NB4 (cell line): ENCODE results near the gene SDK2.

ENCODE experiments used
- DNase-seq: peaks from one replicate; pipeline ENCODE4 v3.0.0; 2010; ENCODE audit warnings: low read depth
- H3K4me3 ChIP-seq: one replicate; pipeline ENCODE4 v1.5.1; 2011; ENCODE audit warnings: mild to moderate bottlenecking, low read depth, low read length, moderate library complexity
- MYC ChIP-seq: IDR thresholded peaks from 2 replicates; pipeline ENCODE4 v1.6.1; 2011; ENCODE audit warnings: low read depth, low read length
- POLR2A ChIP-seq: IDR thresholded peaks from 2 replicates; pipeline ENCODE4 v1.6.1; 2011; ENCODE audit warnings: mild to moderate bottlenecking; ENCODE audit not compliant: insufficient read length; ENCODE audit errors: extremely low read depth
- TF ChIP-seq, protein P1 (sequence below): IDR thresholded peaks from one replicate; pipeline ENCODE4 v1.5.1; 2012; ENCODE audit warnings: low read depth, low read length
- TF ChIP-seq, protein P2 (sequence below): IDR thresholded peaks from 2 replicates; pipeline ENCODE4 v1.6.1; 2011; ENCODE audit warnings: low read depth, low read length

The SDK2 gene

GRCh38 chr17:73630531-73630930 is 13.7 kb downstream of the SDK2 start:
- DNase-seq = no peak
- no peak overlapping the region for H3K4me3 ChIP-seq
- TF ChIP-seq, protein P1, sequence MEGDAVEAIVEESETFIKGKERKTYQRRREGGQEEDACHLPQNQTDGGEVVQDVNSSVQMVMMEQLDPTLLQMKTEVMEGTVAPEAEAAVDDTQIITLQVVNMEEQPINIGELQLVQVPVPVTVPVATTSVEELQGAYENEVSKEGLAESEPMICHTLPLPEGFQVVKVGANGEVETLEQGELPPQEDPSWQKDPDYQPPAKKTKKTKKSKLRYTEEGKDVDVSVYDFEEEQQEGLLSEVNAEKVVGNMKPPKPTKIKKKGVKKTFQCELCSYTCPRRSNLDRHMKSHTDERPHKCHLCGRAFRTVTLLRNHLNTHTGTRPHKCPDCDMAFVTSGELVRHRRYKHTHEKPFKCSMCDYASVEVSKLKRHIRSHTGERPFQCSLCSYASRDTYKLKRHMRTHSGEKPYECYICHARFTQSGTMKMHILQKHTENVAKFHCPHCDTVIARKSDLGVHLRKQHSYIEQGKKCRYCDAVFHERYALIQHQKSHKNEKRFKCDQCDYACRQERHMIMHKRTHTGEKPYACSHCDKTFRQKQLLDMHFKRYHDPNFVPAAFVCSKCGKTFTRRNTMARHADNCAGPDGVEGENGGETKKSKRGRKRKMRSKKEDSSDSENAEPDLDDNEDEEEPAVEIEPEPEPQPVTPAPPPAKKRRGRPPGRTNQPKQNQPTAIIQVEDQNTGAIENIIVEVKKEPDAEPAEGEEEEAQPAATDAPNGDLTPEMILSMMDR = no peak
- TF ChIP-seq MYC (no peak), POLR2A (no peak)
- TF ChIP-seq, protein P2, sequence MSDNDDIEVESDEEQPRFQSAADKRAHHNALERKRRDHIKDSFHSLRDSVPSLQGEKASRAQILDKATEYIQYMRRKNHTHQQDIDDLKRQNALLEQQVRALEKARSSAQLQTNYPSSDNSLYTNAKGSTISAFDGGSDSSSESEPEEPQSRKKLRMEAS = no peak

GRCh38 chr17:73628642-73629552 is 15.3 kb downstream of the SDK2 start:
- H3K4me3 ChIP-seq = no peak overlapping the region
- peak; percentile 14 for DNase-seq
- TF ChIP-seq, protein P1 = no peak

DNA sequence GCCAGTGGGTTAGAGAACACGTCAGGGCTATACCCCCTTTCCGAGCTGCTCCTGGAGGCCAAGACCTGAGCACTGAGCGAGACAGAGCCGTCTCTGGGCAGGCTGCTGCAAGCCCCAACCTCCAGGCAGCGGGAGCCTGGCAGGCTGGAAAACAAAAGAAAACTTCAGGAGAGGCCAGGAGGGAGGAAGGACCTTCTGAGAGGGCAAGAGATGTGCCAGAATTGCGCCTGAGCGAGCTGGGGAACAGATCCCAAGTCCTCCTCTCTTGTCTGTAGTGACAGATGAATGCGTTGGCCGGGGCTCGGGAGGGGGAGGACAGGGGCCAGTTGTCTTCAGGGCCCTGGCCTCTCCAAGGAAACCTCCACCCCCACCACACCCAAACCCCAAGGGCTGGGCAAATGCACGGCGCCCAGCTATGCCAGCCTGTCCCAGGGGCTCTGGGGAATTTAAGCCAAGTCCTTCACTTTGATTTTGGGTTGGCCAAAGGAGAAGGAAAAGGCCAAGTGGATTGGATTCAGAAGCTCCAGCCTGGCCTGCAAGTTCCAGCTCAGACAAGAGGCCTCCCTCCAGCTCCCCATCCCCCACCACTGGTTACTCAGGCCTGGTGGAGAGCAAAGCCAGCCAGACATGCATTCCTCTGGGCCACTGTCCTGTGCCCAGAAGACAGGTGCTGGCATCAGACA is 18.1 kb downstream of the SDK2 start:
- no peak for DNase-seq
- TF ChIP-seq, protein P1 = no peak
- TF ChIP-seq, protein P2 = no peak
- TF ChIP-seq MYC (no peak), POLR2A (no peak)
- H3K4me3 ChIP-seq = no peak overlapping the region

DNA sequence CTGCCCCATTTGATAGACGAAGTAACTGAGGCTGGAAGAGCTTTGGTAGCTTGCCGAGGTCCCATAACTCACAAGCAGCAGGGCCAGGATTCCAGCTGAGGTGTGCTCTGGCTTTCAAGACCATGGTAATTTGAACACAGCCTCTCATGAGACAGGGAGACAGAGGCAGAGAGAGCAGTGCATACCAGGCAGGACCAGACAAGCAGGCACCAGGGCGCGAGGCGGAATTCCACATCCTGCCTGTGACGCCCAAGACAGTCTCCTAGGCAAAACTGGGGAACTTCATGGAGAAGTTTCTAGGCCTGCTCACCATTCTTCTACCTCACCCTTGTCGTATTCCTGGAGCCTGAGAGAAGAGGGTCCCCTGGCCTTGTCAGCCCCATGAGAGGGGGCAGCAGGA is 19.2 kb downstream of the SDK2 start:
- H3K4me3 ChIP-seq = no peak overlapping the region
- DNase-seq = no peak
- TF ChIP-seq POLR2A (no peak), MYC (no peak)
- TF ChIP-seq, protein P1 = no peak

DNA sequence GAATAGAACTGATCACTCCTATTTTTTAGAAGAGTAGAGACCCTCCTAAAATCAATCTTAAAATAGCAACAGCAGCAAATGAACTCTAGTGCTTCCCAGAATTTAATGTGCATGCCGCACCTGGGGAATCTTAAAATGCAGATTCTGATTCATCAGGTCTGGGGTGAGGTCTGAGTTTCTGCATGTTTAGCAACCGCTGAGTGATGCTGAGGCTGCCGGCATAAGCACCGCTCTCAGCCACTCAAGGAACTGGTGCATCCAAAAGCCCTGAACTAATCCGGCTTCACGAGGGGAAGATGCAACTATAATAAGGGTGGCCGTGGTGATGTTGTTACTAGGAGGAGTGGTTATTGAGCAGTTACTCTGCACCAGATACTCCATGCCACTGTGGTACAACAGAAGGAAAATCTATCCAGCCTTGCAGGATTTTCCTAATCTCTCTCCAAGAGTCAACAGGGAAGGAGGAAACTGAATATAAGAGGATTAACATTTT is 19.7 kb downstream of the SDK2 start:
- TF ChIP-seq, protein P2 = no peak
- TF ChIP-seq MYC (no peak), POLR2A (no peak)
- TF ChIP-seq, protein P1 = no peak
- no peak overlapping the region for H3K4me3 ChIP-seq
- DNase-seq = no peak
